GM23338 (cell line): ENCODE results near the gene OPRPN. TPM values are rescaled to one million over a fixed set of nuclear protein-coding genes. Genes with fewer than 3 reads are reported as not detected.

Source experiments
- ATAC-seq: fragments of 200-7000 bp; cut with Tn5 transposase; 3 replicates; pipeline ENCODE4 v1.9.1; 2020
- DNase-seq: peaks from one replicate; pipeline ENCODE4 v3.0.0-alpha.2; 2015; ENCODE audit warnings: low spot score
- H2AFZ ChIP-seq: fragments of 200-600 bp; sonication (generic); 2 replicates; pipeline ENCODE4 v1.8.0; 2016; ENCODE audit warnings: antibody characterized with exemption, mild to moderate bottlenecking, moderate library complexity
- H3F3A ChIP-seq: fragments of 200-600 bp; sonication (generic); replicated peaks from 2 replicates; pipeline ENCODE4 v1.8.0; 2017; ENCODE audit warnings: antibody characterized with exemption, mixed run types, low read depth
- H3K27ac ChIP-seq: fragments of 200-600 bp; sonication (generic); 2 replicates; pipeline ENCODE4 v1.6.1; 2016; ENCODE audit warnings: low read depth
- H3K27me3 ChIP-seq: fragments of 200-600 bp; sonication (generic); 2 replicates; pipeline ENCODE4 v1.8.0; 2016; ENCODE audit warnings: mild to moderate bottlenecking, mixed run types, moderate library complexity; ENCODE audit not compliant: insufficient read depth
- H3K36me3 ChIP-seq: fragments of 200-600 bp; sonication (generic); 2 replicates; pipeline ENCODE4 v1.8.0; 2016; ENCODE audit warnings: mild to moderate bottlenecking; ENCODE audit not compliant: insufficient read depth
- H3K4me1 ChIP-seq: fragments of 200-600 bp; sonication (generic); 2 replicates; pipeline ENCODE4 v1.8.0; 2016; ENCODE audit warnings: mild to moderate bottlenecking, moderate library complexity; ENCODE audit not compliant: insufficient read depth
- H3K4me2 ChIP-seq: fragments of 200-600 bp; sonication (generic); 2 replicates; pipeline ENCODE4 v1.7.1; 2017; ENCODE audit warnings: mixed run types
- H3K4me3 ChIP-seq: fragments of 200-600 bp; sonication (generic); 2 replicates; pipeline ENCODE4 v1.6.1; 2016; ENCODE audit warnings: mixed run types
- H3K79me2 ChIP-seq: fragments of 200-600 bp; sonication (generic); replicated peaks from 2 replicates; pipeline ENCODE4 v1.8.0; 2017; ENCODE audit warnings: mild to moderate bottlenecking; ENCODE audit not compliant: insufficient read depth
- H3K9me2 ChIP-seq: fragments of 200-600 bp; sonication (generic); 2 replicates; pipeline ENCODE4 v1.8.0; 2017; ENCODE audit not compliant: insufficient read depth
- H4K20me1 ChIP-seq: fragments of 200-600 bp; sonication (generic); replicated peaks from 2 replicates; pipeline ENCODE4 v1.8.0; 2017; ENCODE audit warnings: mild to moderate bottlenecking; ENCODE audit not compliant: insufficient read depth
- H3K27ac Mint-ChIP-seq: 2 replicates; pipeline ENCODE4 v1.8.0; 2020; ENCODE audit warnings: inconsistent platforms, mild to moderate bottlenecking, moderate library complexity, mixed read lengths
- H3K27me3 Mint-ChIP-seq: 3 replicates; pipeline ENCODE4 v1.8.0; 2022; ENCODE audit warnings: low read depth, mild to moderate bottlenecking, moderate library complexity, mixed read lengths, inconsistent platforms; ENCODE audit not compliant: insufficient read depth, poor library complexity
- H3K36me3 Mint-ChIP-seq: 3 replicates; pipeline ENCODE4 v1.8.0; 2021; ENCODE audit warnings: low read depth, mild to moderate bottlenecking, inconsistent platforms, moderate library complexity, mixed read lengths
- H3K4me1 Mint-ChIP-seq: 3 replicates; pipeline ENCODE4 v1.8.0; 2020; ENCODE audit warnings: mild to moderate bottlenecking, inconsistent platforms, mixed read lengths
- H3K4me3 Mint-ChIP-seq: 3 replicates; pipeline ENCODE4 v1.8.0; 2021; ENCODE audit warnings: moderate library complexity, mild to moderate bottlenecking, inconsistent platforms, mixed read lengths
- H3K9me3 Mint-ChIP-seq: 3 replicates; pipeline ENCODE4 v1.8.0; 2020; ENCODE audit warnings: moderate library complexity, mild to moderate bottlenecking, inconsistent platforms, mixed read lengths
- CREB1 ChIP-seq: fragments of 250-450 bp; sonication (Bioruptor Pico); IDR thresholded peaks from 2 replicates; pipeline ENCODE4 v1.5.0; 2020; ENCODE audit warnings: low read depth, mild to moderate bottlenecking, moderate library complexity
- ETS1 ChIP-seq: IDR thresholded peaks from 2 replicates; pipeline ENCODE4 v1.6.1; 2016; ENCODE audit warnings: antibody characterized with exemption
- EZH2 ChIP-seq: fragments of 200-600 bp; sonication (generic); IDR thresholded peaks from one replicate; pipeline ENCODE4 v1.8.0; 2017; ENCODE audit warnings: antibody characterized with exemption, mild to moderate bottlenecking, low read depth; ENCODE audit not compliant: unreplicated experiment
- EZH2phosphoT487 ChIP-seq: fragments of 200-600 bp; sonication (generic); IDR thresholded peaks from one replicate; pipeline ENCODE4 v1.8.1; 2018; ENCODE audit warnings: antibody characterized with exemption; ENCODE audit not compliant: unreplicated experiment
- JUNB ChIP-seq: IDR thresholded peaks from one replicate; pipeline ENCODE4 v1.6.1; 2016; ENCODE audit warnings: antibody characterized with exemption; ENCODE audit not compliant: unreplicated experiment
- NANOG ChIP-seq: IDR thresholded peaks from 2 replicates; pipeline ENCODE4 v1.6.1; 2016; ENCODE audit warnings: antibody characterized with exemption, borderline replicate concordance
- POLR2AphosphoS5 ChIP-seq: IDR thresholded peaks from 2 replicates; pipeline ENCODE4 v1.6.1; 2016; ENCODE audit warnings: antibody characterized with exemption, low read depth
- STAT1 ChIP-seq: IDR thresholded peaks from one replicate; pipeline ENCODE4 v1.6.1; 2016; ENCODE audit warnings: antibody characterized with exemption; ENCODE audit not compliant: unreplicated experiment
- ZNF114 ChIP-seq: fragments of 250-450 bp; sonication (Bioruptor Pico); IDR thresholded peaks from 2 replicates; pipeline ENCODE4 v1.5.0; 2020; ENCODE audit warnings: mild to moderate bottlenecking, moderate library complexity
- ZNF331 ChIP-seq: fragments of 250-450 bp; sonication (Bioruptor Pico); IDR thresholded peaks from 2 replicates; pipeline ENCODE4 v1.5.0; 2020; ENCODE audit warnings: low read depth, mild to moderate bottlenecking, moderate library complexity
- ZNF462 ChIP-seq: fragments of 250-450 bp; sonication (Bioruptor Pico); IDR thresholded peaks from 2 replicates; pipeline ENCODE4 v1.5.0; 2020; ENCODE audit warnings: mild to moderate bottlenecking, moderate library complexity
- polyA plus RNA-seq: library from polyadenylated mRNA; unstranded; fragments of >200 nt; fragmentation: Nextera tagmentation; extraction: Ambion mirVana; gene quantifications from 2 replicates; pipeline ENCODE4 v1.2.1, GENCODE V29; 2016
- total RNA-seq: library from RNA; depleted of rRNA; stranded (reverse); fragments of >200 nt; shearing (Covaris generic); gene quantifications from 2 replicates; pipeline ENCODE4 v1.2.3, GENCODE V29; 2014
- TF ChIP-seq, protein P1 (sequence below), 2 experiments: fragments of 200-600 bp in 1 of 2; sonication (generic) in 1 of 2; conservative IDR thresholded peaks; 2 replicates each; pipeline versions ENCODE4 v1.5.1 to v1.6.1; 2016 to 2017; ENCODE audit warnings: antibody characterized with exemption in 2 of 2, low read depth in 2 of 2, mild to moderate bottlenecking in 2 of 2, moderate library complexity in 1 of 2
- TF ChIP-seq, protein P2 (sequence below): IDR thresholded peaks from one replicate; pipeline ENCODE4 v1.6.1; 2018; ENCODE audit warnings: antibody characterized with exemption; ENCODE audit not compliant: unreplicated experiment

Gene OPRPN
- total and polyA plus RNA-seq, 2 experiments from 2014 or later: not detected

DNA sequence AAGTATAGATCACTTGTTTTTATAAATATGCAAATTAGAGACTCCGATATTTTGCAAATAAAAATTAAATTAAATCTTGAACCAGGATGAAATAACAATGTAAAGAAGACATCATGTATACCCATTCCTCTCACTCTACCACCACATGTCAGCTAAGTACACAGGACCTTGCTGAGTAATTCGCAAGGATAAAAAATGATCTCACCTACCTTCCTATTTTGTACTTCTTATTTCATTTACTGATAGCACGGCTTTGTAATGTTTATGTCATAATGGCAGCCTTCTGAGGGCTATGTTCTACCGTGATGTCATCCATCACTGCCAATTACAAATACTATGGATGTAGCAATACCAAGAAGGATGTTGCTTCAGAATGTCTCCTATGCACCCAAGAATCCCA is 25.8 kb upstream of the OPRPN start:
- Histone ChIP-seq H3K4me3 (no peak overlapping the region), H3K36me3 (no peaks in the 10 kb centered on the region)
- H3K36me3 Mint-ChIP-seq: no peaks in the 10 kb centered on the region

More for the DNA sequence above, 25.8 kb upstream of the OPRPN start:
- Mint-ChIP-seq H3K27ac (no peak overlapping the region), H3K9me3 (no peaks in the 10 kb centered on the region; the same call in 2 of the 3 replicates), H3K27me3 (no peaks in the 10 kb centered on the region), H3K4me1 (no peaks in the 10 kb centered on the region), H3K4me3 (no peak overlapping the region)
- Histone ChIP-seq H3K9me2 (no peaks in the 10 kb centered on the region), H3K4me2 (no peak overlapping the region), H3K27ac (no peak overlapping the region), H3K4me1 (no peaks in the 10 kb centered on the region; the same call in 1 of the 2 replicates), H3F3A (no peaks in the 10 kb centered on the region), H3K79me2 (no peaks in the 10 kb centered on the region), H2AFZ (no peak overlapping the region), H4K20me1 (no peaks in the 10 kb centered on the region), H3K27me3 (no peaks in the 10 kb centered on the region)
- DNase-seq (no peak), ATAC-seq (no peak)
- no peak for TF ChIP-seq NANOG
- no peak for TF ChIP-seq STAT1
- TF ChIP-seq CREB1 (CRISPR knock-in tag): no peak
- TF ChIP-seq ZNF331 (CRISPR knock-in tag): no peak
- TF ChIP-seq, protein P1, sequence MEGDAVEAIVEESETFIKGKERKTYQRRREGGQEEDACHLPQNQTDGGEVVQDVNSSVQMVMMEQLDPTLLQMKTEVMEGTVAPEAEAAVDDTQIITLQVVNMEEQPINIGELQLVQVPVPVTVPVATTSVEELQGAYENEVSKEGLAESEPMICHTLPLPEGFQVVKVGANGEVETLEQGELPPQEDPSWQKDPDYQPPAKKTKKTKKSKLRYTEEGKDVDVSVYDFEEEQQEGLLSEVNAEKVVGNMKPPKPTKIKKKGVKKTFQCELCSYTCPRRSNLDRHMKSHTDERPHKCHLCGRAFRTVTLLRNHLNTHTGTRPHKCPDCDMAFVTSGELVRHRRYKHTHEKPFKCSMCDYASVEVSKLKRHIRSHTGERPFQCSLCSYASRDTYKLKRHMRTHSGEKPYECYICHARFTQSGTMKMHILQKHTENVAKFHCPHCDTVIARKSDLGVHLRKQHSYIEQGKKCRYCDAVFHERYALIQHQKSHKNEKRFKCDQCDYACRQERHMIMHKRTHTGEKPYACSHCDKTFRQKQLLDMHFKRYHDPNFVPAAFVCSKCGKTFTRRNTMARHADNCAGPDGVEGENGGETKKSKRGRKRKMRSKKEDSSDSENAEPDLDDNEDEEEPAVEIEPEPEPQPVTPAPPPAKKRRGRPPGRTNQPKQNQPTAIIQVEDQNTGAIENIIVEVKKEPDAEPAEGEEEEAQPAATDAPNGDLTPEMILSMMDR (conservative IDR thresholded peaks at IDR 0.05; ENCODE audit: low read depth in 2 of 2): no peak
- TF ChIP-seq POLR2AphosphoS5: no peak
- TF ChIP-seq ZNF114 (CRISPR knock-in tag): no peak
- TF ChIP-seq EZH2: no peak
- TF ChIP-seq, protein P2, sequence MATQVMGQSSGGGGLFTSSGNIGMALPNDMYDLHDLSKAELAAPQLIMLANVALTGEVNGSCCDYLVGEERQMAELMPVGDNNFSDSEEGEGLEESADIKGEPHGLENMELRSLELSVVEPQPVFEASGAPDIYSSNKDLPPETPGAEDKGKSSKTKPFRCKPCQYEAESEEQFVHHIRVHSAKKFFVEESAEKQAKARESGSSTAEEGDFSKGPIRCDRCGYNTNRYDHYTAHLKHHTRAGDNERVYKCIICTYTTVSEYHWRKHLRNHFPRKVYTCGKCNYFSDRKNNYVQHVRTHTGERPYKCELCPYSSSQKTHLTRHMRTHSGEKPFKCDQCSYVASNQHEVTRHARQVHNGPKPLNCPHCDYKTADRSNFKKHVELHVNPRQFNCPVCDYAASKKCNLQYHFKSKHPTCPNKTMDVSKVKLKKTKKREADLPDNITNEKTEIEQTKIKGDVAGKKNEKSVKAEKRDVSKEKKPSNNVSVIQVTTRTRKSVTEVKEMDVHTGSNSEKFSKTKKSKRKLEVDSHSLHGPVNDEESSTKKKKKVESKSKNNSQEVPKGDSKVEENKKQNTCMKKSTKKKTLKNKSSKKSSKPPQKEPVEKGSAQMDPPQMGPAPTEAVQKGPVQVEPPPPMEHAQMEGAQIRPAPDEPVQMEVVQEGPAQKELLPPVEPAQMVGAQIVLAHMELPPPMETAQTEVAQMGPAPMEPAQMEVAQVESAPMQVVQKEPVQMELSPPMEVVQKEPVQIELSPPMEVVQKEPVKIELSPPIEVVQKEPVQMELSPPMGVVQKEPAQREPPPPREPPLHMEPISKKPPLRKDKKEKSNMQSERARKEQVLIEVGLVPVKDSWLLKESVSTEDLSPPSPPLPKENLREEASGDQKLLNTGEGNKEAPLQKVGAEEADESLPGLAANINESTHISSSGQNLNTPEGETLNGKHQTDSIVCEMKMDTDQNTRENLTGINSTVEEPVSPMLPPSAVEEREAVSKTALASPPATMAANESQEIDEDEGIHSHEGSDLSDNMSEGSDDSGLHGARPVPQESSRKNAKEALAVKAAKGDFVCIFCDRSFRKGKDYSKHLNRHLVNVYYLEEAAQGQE: no peak
- TF ChIP-seq EZH2phosphoT487: no peak
- no peak for TF ChIP-seq JUNB
- TF ChIP-seq ZNF462 (CRISPR knock-in tag): no peak
- no peak for TF ChIP-seq ETS1
